K562 (cell line): ENCODE results near the gene CUX1. TPM values are rescaled to one million over a fixed set of nuclear protein-coding genes. Genes with fewer than 3 reads are reported as not detected.

Experiments
- ATAC-seq: fragments of 200-7000 bp; cut with Tn5 transposase; 3 replicates; pipeline ENCODE4 v1.9.1; 2020; ENCODE audit warnings: moderate library complexity
- BruUV-seq: library from RNA; stranded (reverse); fragments of 400-500 nt; replicated peaks from 2 replicates; lab custom pipeline; 2021; lab: Mats Ljungman, UMichigan
- CTCF ChIA-PET: fragments of 300-600 bp; formaldehyde crosslinking; extraction: SDS; loops from one replicate; lab custom pipeline; 2021; ENCODE audit warnings: low intra/inter-chr PET ratio; lab: Yijun Ruan, JAX
- POLR2A ChIA-PET: fragments of 300-600, 350-650 bp; sonication (Branson Sonifier 250); formaldehyde crosslinking; extraction: SDS; loops from one replicate; lab custom pipeline; 2021; ENCODE audit warnings: antibody characterized with exemption, inconsistent platforms; lab: Yijun Ruan, JAX
- DNase-seq, 4 experiments: peaks; one replicate each; pipeline versions ENCODE4 v3.0.0 to v3.0.0-alpha.2; 2011 to 2018; ENCODE audit warnings: low spot score in 3 of 4, mixed read lengths in 3 of 4; ENCODE audit errors: extremely low read depth in 1 of 4
- FAIRE-seq: peaks from 2 replicates; lab custom pipeline; 2011; peaks lifted over from hg19 to GRCh38; lab: Jason Lieb, UNC
- H2AFZ ChIP-seq: 2 replicates; pipeline ENCODE4 v1.6.0; 2011; ENCODE audit warnings: low read depth, low read length, control low read depth, inconsistent platforms
- H3K27ac ChIP-seq: fragments of 200-600 bp; 3 replicates; pipeline ENCODE4 v1.8.0; 2011; ENCODE audit warnings: low read depth, mild to moderate bottlenecking, control low read depth, inconsistent platforms, low read length, moderate library complexity, mixed read lengths; ENCODE audit errors: extremely low read depth
- H3K27me3 ChIP-seq, 2 experiments: fragments of 300-600 bp in 1 of 2; 2 replicates in 1 of 2; 3 replicates in 1 of 2; pipeline versions ENCODE4 v1.6.0 to v1.8.0; 2011; ENCODE audit warnings: inconsistent platforms in 2 of 2, low read length in 2 of 2, mild to moderate bottlenecking in 1 of 2, mixed read lengths in 1 of 2, moderate library complexity in 1 of 2; ENCODE audit not compliant: control insufficient read depth in 2 of 2, insufficient read depth in 2 of 2
- H3K36me3 ChIP-seq: fragments of 300-600 bp; 3 replicates; pipeline ENCODE4 v1.8.0; 2011; ENCODE audit warnings: mild to moderate bottlenecking, low read length, inconsistent platforms; ENCODE audit not compliant: control insufficient read depth, insufficient read depth
- H3K4me1 ChIP-seq, 2 experiments: fragments of 200-600 bp in 1 of 2; replicated peaks in 1 of 2; 2 replicates in 1 of 2; 3 replicates in 1 of 2; pipeline versions ENCODE4 v1.5.1 to v1.8.0; 2011; ENCODE audit warnings: inconsistent platforms in 2 of 2, low read length in 2 of 2, mild to moderate bottlenecking in 1 of 2, mixed read lengths in 1 of 2, moderate library complexity in 1 of 2; ENCODE audit not compliant: control insufficient read depth in 2 of 2, insufficient read depth in 2 of 2
- H3K4me2 ChIP-seq: 2 replicates; pipeline ENCODE4 v1.6.1; 2011; ENCODE audit warnings: low read length, control low read depth, inconsistent platforms, mixed read lengths; ENCODE audit not compliant: insufficient read depth
- H3K4me3 ChIP-seq: fragments of 200-600 bp; sonication (generic), shearing (Covaris generic); 2 replicates; pipeline ENCODE4 v1.5.1; 2016; ENCODE audit warnings: control low read depth, inconsistent platforms
- H3K79me2 ChIP-seq: fragments of 200-600 bp; 3 replicates; pipeline ENCODE4 v1.8.0; 2011; ENCODE audit warnings: low read length, inconsistent platforms; ENCODE audit not compliant: control insufficient read depth, insufficient read depth
- H3K9ac ChIP-seq, 2 experiments: 2 replicates each; pipeline versions ENCODE4 v1.6.0 to v1.6.1; 2011; ENCODE audit warnings: low read depth in 2 of 2, low read length in 2 of 2, control low read depth in 1 of 2, inconsistent platforms in 1 of 2, mild to moderate bottlenecking in 1 of 2, mixed read lengths in 1 of 2; ENCODE audit not compliant: insufficient read depth in 1 of 2
- H3K9me1 ChIP-seq: one replicate; pipeline ENCODE4 v1.6.0; 2011; ENCODE audit warnings: inconsistent platforms, mild to moderate bottlenecking, low read length, moderate library complexity; ENCODE audit not compliant: control insufficient read depth, insufficient read depth
- H3K9me3 ChIP-seq: replicated peaks from 2 replicates; pipeline ENCODE4 v1.5.1; 2011; ENCODE audit warnings: low read depth, low read length, inconsistent platforms; ENCODE audit not compliant: control insufficient read depth, insufficient read depth
- H4K20me1 ChIP-seq: replicated peaks from 2 replicates; pipeline ENCODE4 v1.6.1; 2011; ENCODE audit warnings: low read length, inconsistent platforms, mixed read lengths; ENCODE audit not compliant: control insufficient read depth, insufficient read depth
- BHLHE40 ChIP-seq: IDR thresholded peaks from 2 replicates; pipeline ENCODE4 v1.6.1; 2011; ENCODE audit warnings: low read length, improper control_type of control experiment
- CBFA2T3 ChIP-seq: fragments of 450-650 bp; IDR thresholded peaks from 2 replicates; pipeline ENCODE4 v1.6.1; 2017
- CBX1 ChIP-seq: sonication (generic); IDR thresholded peaks from 2 replicates; pipeline ENCODE4 v1.6.1; 2016; ENCODE audit warnings: antibody characterized with exemption, low read depth, mild to moderate bottlenecking
- DPF2 ChIP-seq: fragments of 450-650 bp; IDR thresholded peaks from 2 replicates; pipeline ENCODE4 v1.6.1; 2016
- ILF3 ChIP-seq: fragments of 450-650 bp; IDR thresholded peaks from 2 replicates; pipeline ENCODE4 v1.6.1; 2018; ENCODE audit warnings: antibody characterized with exemption, mild to moderate bottlenecking, moderate library complexity, borderline replicate concordance
- NCOA2 ChIP-seq, 2 experiments: fragments of 450-650 bp; IDR thresholded peaks; 2 replicates each; pipeline ENCODE4 v1.6.1; 2018; ENCODE audit warnings: mild to moderate bottlenecking in 2 of 2, moderate library complexity in 1 of 2; ENCODE audit not compliant: partially characterized antibody in 2 of 2
- RAD21 ChIP-seq, 2 experiments: fragments of 250-450 bp in 1 of 2; fragments of 450-650 bp in 1 of 2; sonication (Bioruptor Pico) in 1 of 2; formaldehyde crosslinking in 1 of 2; IDR thresholded peaks in 1 of 2; conservative IDR thresholded peaks in 1 of 2; 2 replicates each; pipeline versions ENCODE4 v1.4.0 to v1.8.0; 2020 to 2022; ENCODE audit warnings: mild to moderate bottlenecking in 2 of 2, moderate library complexity in 1 of 2
- SREBF1 ChIP-seq: fragments of 150-350 bp; IDR thresholded peaks from 2 replicates; pipeline ENCODE4 v1.6.1; 2014; ENCODE audit warnings: antibody characterized with exemption, low read depth, low read length, borderline replicate concordance
- WHSC1 ChIP-seq: IDR thresholded peaks from one replicate; pipeline ENCODE4 v1.6.1; 2012; ENCODE audit warnings: low read length, control low read depth, inconsistent platforms
- YBX1 ChIP-seq: fragments of 450-650 bp; IDR thresholded peaks from 2 replicates; pipeline ENCODE4 v1.7.1; 2016; ENCODE audit warnings: mild to moderate bottlenecking
- ZFP36 ChIP-seq: fragments of 150-350 bp; IDR thresholded peaks from 2 replicates; pipeline ENCODE4 v1.6.1; 2018; ENCODE audit warnings: low read length, low read depth; ENCODE audit not compliant: partially characterized antibody
- ZKSCAN3 ChIP-seq: fragments of 250-450 bp; sonication (Bioruptor Pico); IDR thresholded peaks from 2 replicates; pipeline ENCODE4 v1.4.0; 2020
- ZKSCAN8 ChIP-seq: fragments of 200-800 bp; sonication (Bioruptor generic); IDR thresholded peaks from 2 replicates; pipeline ENCODE4 v1.6.1; 2016; ENCODE audit warnings: missing genetic modification characterization, missing compliant biosample characterization
- ZNF3 ChIP-seq: fragments of 250-450 bp; sonication (Bioruptor Pico); IDR thresholded peaks from 2 replicates; pipeline ENCODE4 v1.5.0; 2021; ENCODE audit warnings: mild to moderate bottlenecking, moderate library complexity
- WGBS: fragments of 100-300 bp; shearing (Covaris generic); methylation state at CpG from one replicate; pipeline ENCODE4 v1.1.6; 2016; ENCODE audit warnings: low coverage, mixed read lengths; ENCODE audit not compliant: insufficient coverage; ENCODE audit errors: missing lambda C conversion rate; 5-methylcytosine and 5-hydroxymethylcytosine counted together
- in situ Hi-C: fragments of 300-500 bp; cut with MboI; formaldehyde crosslinking; loops from 4 replicates; pipeline ENCODE4 v1.15.0; 2018; ENCODE audit warnings: inconsistent platforms, mixed read lengths
- intact Hi-C: fragments of 100-400 bp; cut with micrococcal nuclease; formaldehyde crosslinking; loops from 2 replicates; pipeline ENCODE4 v1.14.2; 2022
- polyA plus RNA-seq, 8 experiments: library from polyadenylated mRNA; depleted of rRNA in 4 of 8; stranded (reverse) in 5 of 8; unstranded in 3 of 8; fragments of >200 nt; fragmentation: Nextera tagmentation in 2 of 8; fragmentation: Illumina TruSeq in 1 of 8; extraction: Ambion mirVana in 2 of 8; extraction: Trizol in 1 of 8; gene quantifications; 2 replicates each; pipeline versions ENCODE4 v1.2.1 to v1.2.3, GENCODE V29; 2011 to 2014; ENCODE audit warnings: inconsistent platforms in 1 of 8, missing spikeins in 1 of 8
- total RNA-seq, 7 experiments: library from RNA; depleted of rRNA in 6 of 7; stranded (reverse); fragments of >200 nt in 6 of 7; fragmentation: Illumina TruSeq in 2 of 7; extraction: Trizol in 2 of 7; gene quantifications; 2 replicates each; pipeline versions ENCODE4 v1.2.1 to v1.2.3, GENCODE V29; 2011 to 2021; ENCODE audit warnings: low replicate concordance in 1 of 7
- TF ChIP-seq, protein P1 (sequence below), 2 experiments: fragments of 450-650 bp; IDR thresholded peaks; 2 replicates each; pipeline ENCODE4 v1.6.1; 2016
- TF ChIP-seq, protein P2 (sequence below), 2 experiments: IDR thresholded peaks; 2 replicates each; pipeline ENCODE4 v1.6.1; 2011; ENCODE audit warnings: borderline replicate concordance in 1 of 2, control low read depth in 1 of 2, low read depth in 1 of 2, low read length in 1 of 2, mild to moderate bottlenecking in 1 of 2, mixed read lengths in 1 of 2, moderate library complexity in 1 of 2; ENCODE audit not compliant: insufficient read depth in 1 of 2, insufficient read length in 1 of 2, poor library complexity in 1 of 2, severe bottlenecking in 1 of 2; ENCODE audit errors: extremely low read depth in 1 of 2
- TF ChIP-seq, protein P3 (sequence below), 3 experiments: IDR thresholded peaks in 2 of 3; conservative IDR thresholded peaks in 1 of 3; 2 replicates each; pipeline ENCODE4 v1.5.1; 2011 to 2012; ENCODE audit warnings: low read length in 3 of 3, mild to moderate bottlenecking in 3 of 3, control low read depth in 2 of 3, improper control_type of control experiment in 1 of 3, inconsistent platforms in 1 of 3, low read depth in 1 of 3, mixed read lengths in 1 of 3, moderate library complexity in 1 of 3; ENCODE audit not compliant: insufficient read depth in 2 of 3

The CUX1 gene
- total and polyA plus RNA-seq, 9 of the 15 experiments (the other 6 are each of a cell fraction or from before 2014, with no cell fraction given) = 3.6 to 55.3 (median 25.2) TPM

DNA sequence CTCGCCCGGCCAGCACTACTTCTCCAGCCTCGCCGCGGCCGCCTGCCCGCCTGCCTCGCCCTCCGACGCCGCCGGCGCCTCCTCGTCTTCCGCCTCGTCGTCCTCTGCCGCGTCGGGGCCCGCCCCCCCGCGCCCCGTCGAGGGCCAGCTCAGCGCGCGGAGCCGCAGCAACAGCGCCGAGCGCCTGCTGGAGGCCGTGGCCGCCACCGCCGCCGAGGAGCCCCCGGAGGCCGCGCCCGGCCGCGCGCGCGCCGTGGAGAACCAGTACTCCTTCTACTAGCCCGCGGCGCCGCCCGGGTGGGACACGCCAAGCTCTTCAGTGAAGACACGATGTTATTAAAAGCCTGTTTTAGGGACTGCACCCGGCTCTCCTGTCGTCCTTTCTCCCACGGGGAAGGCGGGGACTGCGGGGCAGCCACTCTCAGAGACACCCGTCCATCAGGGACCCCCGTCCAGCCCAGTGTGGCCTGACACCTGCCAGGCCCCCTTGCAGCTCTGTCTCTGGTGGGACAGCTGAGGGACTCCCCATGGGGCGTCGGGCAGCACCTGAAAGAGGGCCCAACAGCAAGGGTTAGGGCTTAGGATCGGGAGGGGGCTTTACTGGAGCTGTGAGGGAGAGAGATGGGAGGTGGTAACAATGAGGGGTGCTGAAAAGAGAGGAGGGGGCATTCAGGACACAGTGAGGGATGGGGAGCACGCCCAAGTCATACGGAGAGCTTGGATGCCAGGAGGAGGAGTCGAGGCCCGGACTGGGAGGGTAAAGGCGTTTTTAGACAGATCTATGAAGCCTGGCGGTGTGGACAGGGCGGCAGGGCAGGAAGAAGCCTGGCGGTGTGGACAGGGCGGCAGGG lies 504.1 kb downstream of the CUX1 start:
- no peak for FAIRE-seq
- Histone ChIP-seq H3K4me2 (no peak overlapping the region), H3K9me1 (no peaks in the 10 kb centered on the region), H3K9ac (peak overlapping the region in 1 of 2 experiments; percentile 55; a peak in 1 of 4 replicates), H2AFZ (no peak overlapping the region), H3K9me3 (no peaks in the 10 kb centered on the region), H3K36me3 (no peaks in the 10 kb centered on the region), H3K79me2 (no peaks in the 10 kb centered on the region), H3K4me3 (no peak overlapping the region), H4K20me1 (0 out of 2 replicates have a peak, but pooled peaks cover 10% of the 10 kb centered on the region), H3K27me3 (peaks cover 47 to 79% of the 10 kb centered on the region in 2 experiments), H3K4me1 (peaks cover 0 to 28% of the 10 kb centered on the region in 2 experiments; a peak in 3 of 5 replicates), H3K27ac (no peak overlapping the region)
- ChIA-PET CTCF (no interaction called here), POLR2A (no interaction called here)
- DNase-seq = peak; percentile 44 to 85 (median 70)
- 7% methylated on average over 57 of the region's 73 CpGs for WGBS
- intact Hi-C loops (loop anchor here (5.0 kb wide), 1 partner anchor 71 kb away; no protein-coding TSS in a partner anchor), in situ Hi-C loops (loop anchor here (5.0 to 25.0 kb wide), 2 partner anchors 34 to 341 kb away; partner anchors contain the start of genes POLR2J2, SH2B2 and SPDYE2B)
- no TSS peak for BruUV-seq
- peak; percentile 65 for ATAC-seq
- TF ChIP-seq CBX1 (no peak), ILF3 (no peak), CBFA2T3 (no peak), NCOA2 (IDR thresholded peaks at IDR 0.05; ENCODE audit: partially characterized antibody in 2 of 2) (no peak), SREBF1 (no peak), BHLHE40 (no peak), YBX1 (no peak), ZKSCAN8 (no peak), WHSC1 (no peak), ZFP36 (peak; percentile 15), RAD21 (CRISPR knock-in tag; conservative IDR thresholded peaks at IDR 0.05 in 1 of 2, IDR thresholded peaks at IDR 0.05 in 1 of 2) (peak in 1 of 2 experiments; percentile 6; a peak in 1 of 4 replicates), ZKSCAN3 (no peak), DPF2 (no peak), ZNF3 (no peak)
- TF ChIP-seq, protein P1, sequence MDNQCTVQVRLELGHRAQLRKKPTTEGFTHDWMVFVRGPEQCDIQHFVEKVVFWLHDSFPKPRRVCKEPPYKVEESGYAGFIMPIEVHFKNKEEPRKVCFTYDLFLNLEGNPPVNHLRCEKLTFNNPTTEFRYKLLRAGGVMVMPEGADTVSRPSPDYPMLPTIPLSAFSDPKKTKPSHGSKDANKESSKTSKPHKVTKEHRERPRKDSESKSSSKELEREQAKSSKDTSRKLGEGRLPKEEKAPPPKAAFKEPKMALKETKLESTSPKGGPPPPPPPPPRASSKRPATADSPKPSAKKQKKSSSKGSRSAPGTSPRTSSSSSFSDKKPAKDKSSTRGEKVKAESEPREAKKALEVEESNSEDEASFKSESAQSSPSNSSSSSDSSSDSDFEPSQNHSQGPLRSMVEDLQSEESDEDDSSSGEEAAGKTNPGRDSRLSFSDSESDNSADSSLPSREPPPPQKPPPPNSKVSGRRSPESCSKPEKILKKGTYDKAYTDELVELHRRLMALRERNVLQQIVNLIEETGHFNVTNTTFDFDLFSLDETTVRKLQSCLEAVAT (IDR thresholded peaks at IDR 0.05) = no peak
- TF ChIP-seq, protein P2, sequence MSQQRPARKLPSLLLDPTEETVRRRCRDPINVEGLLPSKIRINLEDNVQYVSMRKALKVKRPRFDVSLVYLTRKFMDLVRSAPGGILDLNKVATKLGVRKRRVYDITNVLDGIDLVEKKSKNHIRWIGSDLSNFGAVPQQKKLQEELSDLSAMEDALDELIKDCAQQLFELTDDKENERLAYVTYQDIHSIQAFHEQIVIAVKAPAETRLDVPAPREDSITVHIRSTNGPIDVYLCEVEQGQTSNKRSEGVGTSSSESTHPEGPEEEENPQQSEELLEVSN (IDR thresholded peaks at IDR 0.05; ENCODE audit: borderline replicate concordance in 1 of 2, extremely low read depth in 1 of 2, insufficient read depth in 1 of 2, insufficient read length in 1 of 2, low read depth in 1 of 2, low read length in 1 of 2, poor library complexity in 1 of 2, severe bottlenecking in 1 of 2) = peak in 1 of 2 experiments; percentile 78
- TF ChIP-seq, protein P3, sequence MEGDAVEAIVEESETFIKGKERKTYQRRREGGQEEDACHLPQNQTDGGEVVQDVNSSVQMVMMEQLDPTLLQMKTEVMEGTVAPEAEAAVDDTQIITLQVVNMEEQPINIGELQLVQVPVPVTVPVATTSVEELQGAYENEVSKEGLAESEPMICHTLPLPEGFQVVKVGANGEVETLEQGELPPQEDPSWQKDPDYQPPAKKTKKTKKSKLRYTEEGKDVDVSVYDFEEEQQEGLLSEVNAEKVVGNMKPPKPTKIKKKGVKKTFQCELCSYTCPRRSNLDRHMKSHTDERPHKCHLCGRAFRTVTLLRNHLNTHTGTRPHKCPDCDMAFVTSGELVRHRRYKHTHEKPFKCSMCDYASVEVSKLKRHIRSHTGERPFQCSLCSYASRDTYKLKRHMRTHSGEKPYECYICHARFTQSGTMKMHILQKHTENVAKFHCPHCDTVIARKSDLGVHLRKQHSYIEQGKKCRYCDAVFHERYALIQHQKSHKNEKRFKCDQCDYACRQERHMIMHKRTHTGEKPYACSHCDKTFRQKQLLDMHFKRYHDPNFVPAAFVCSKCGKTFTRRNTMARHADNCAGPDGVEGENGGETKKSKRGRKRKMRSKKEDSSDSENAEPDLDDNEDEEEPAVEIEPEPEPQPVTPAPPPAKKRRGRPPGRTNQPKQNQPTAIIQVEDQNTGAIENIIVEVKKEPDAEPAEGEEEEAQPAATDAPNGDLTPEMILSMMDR (IDR thresholded peaks at IDR 0.05 in 2 of 3, conservative IDR thresholded peaks at IDR 0.05 in 1 of 3; ENCODE audit: insufficient read depth in 2 of 3, low read depth in 1 of 3, low read length in 3 of 3) = peak in 1 of 3 experiments; percentile 49; a peak in 1 of 6 replicates
